Inferior parietal cortex (tissue), 1 donor: ENCODE data around the gene DDR2.

Experiments
- DNase-seq: peaks from one replicate; pipeline ENCODE4 v3.0.0-alpha.2; 2016; ENCODE audit errors: extremely low spot score

The DDR2 gene

GRCh38 chr1:162696286-162696862 lies 64.1 kb downstream of the DDR2 start:
- peak; percentile 23 for DNase-seq

DNA sequence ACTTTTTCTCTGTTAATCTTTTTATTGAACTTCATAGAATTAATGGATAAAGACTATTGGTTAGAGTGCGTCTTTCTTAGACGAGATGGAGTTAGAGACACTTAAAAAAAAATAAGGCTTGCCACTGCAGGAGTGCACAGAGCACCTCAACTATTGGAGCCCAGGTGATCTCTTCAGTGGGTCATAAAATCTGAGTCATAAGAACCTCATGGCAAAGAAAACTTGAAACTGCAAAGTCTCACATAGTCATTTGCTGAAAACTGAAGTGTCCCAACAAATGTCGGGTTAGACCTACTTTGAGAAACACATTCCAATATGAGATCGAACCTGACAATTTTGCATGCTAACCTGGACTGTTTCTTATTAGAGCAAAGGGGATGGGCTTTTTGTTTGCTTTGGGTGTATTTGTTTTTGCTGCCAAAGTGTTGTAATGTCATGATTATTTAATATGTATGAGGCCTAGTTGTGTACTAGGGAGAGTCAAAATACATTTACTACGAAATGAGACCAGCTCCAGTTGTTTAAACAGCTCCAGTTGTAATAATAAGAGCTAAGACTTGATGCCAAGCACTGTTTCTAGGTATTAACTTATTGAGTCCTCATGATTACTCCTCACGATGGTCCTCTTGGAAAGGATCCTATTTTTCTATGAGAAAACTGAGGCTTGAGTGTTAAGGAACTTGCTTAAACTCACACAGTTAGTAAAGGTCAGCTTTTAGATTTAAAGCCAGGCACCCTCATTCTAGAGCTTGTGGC lies 65.1 kb downstream of the DDR2 start:
- no peak for DNase-seq

DNA sequence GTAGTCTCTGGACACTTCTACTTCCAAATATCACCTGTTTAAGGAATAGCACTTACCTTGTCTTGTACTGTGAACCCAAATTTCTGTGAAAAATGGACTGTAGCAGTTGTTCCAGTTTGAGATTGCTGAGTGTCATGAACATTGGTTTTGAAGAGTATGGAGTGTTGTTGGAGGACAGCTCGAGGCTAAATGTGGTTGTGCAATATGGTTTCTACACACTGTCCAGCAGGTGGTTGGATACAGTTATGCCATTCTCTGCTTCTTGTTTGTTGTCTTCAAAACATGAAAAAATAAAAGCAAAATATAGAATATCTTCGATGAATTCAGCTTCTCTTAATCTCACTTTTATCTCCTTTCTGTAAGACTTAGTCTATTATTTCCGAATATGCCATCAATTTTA lies 67.1 kb downstream of the DDR2 start:
- DNase-seq = no peak

DNA sequence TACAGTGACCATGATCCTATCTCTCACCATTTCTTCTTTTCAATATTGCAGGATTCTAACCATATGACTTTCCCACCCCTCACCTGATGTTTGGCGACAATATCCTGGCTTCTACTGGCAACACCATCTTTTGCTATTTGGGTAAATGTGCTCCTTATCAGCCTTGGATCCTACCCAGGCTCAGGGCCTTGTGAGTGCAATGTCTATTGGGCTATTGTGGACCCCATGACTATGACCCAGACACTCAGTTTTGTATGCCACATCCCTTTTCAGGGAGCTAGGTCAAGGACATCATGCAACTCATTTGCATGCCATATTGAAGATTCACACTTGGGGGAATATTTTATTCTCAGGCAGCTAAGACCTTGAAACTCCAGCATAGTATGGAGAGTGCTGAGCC lies 67.9 kb downstream of the DDR2 start:
- no peak for DNase-seq

- no peak for DNase-seq
Measured at GRCh38 chr1:162701286-162701685, 69.0 kb downstream of the DDR2 start.

DNA sequence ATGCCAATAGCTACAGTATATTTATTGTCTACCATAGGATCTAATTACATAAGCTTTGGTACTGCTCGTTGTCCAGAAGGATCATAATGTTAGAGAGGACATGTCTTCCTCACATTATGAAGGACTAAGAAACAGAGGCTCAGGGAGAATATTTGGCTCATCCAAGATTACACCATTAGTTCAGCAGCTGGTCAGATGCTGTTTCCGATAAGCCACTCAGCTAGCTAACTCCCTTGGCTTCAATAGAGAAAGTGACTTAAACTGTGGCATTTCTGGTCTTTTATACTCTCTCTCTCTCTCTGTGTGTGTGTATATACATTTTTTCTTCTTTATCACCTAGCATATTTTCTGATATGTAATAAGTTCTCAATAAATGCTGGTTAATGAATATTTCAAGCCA lies 70.4 kb downstream of the DDR2 start:
- DNase-seq = no peak

DNA sequence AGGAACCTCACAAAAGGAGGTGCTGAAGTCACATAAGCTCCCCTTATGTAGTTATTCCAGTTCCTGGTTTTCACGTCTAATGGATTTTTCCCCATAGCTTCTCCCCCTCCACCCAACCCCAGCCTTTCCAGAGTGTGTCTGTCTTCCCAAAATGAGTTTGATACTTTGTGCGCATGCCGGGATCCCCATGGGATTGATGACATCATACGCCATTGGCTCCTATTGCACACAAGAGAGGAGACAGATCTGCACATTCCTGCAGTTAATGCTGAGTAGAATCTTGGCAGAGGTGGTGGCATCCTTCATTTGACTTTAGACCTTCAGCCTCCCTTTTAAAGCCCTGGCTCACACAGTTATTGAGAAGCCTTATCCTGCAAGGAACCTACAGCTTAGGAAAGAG lies 71.4 kb downstream of the DDR2 start:
- no peak for DNase-seq

GRCh38 chr1:162704673-162705424 lies 72.6 kb downstream of the DDR2 start:
- no peak for DNase-seq

DNA sequence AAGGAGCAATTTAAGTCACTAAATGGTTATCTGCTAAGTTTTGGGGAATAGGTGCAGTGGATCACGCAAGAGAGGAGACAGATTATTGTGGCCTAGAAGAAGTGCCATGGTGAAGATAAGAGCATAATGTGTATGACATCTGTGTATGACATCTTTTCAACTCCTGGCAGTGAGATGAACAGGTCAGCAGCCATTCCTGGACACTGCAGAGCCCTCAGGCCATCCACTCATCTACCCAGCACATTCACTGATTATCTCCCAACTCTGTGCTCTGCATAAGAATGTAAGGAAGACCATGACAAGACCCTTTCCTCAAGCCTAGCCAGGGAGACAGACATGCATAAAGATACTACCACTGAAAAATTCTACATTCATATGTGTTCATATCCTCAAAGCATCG lies 73.7 kb downstream of the DDR2 start:
- no peak for DNase-seq

DNA sequence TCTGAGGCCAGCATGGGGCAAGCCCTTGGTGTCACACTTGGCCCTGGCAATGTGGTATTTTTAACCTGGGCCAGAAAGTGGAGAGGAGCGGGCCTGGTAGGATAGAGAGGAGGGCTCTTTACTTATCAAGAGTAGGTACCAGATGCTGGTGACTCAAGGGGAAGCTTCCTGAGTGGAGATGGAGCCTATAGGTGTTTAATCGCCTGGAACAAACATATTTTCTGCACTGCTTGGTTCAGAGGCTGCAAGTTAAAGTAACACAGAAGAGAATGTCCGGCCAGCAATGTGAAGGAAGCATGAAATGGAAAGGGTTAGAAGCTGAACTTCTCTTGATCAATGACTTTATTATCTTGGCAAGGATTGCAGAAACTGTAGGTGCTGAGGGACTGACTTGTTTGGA lies 74.3 kb downstream of the DDR2 start:
- DNase-seq = no peak

GRCh38 chr1:162708286-162708685 lies 76.0 kb downstream of the DDR2 start:
- DNase-seq = no peak

DNA sequence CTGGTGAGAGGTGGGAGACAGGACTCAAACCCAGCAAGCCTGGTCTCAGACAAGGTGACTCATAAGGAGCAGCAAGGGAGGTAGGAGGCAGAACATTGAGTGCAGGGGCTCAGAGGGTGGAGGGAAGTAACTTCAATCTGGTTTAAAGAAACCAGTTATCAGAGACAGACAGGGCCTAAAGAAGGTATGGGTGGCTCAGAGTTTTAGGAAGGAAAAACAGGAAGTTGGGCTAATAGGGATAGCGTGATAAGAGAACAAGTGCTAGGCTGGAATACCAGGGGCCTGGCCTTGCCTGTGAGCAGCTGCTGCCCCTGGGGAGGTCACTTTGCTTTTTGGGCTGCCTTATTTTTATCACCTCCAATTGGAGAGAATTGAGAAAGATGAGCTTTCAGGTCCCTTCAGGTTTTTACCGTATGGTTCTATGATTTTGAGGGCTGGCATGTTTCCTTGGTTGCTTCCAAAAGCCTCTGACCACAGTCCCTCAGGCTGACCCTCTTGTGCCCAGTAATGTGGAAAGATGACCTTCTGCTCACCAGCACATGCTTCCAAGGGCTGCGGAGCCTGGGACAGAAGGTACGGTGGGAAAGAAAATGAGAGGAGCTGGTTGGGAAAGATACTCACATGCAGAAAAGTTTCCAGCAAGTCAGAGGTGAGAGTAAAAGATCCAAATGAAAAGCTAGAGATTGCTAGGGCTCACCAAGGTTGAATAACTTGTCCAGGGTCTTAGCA lies 77.0 kb downstream of the DDR2 start:
- DNase-seq = no peak

- no peak for DNase-seq
Measured at GRCh38 chr1:162709870-162710269, 77.6 kb downstream of the DDR2 start.

GRCh38 chr1:162710345-162710744 lies 78.1 kb downstream of the DDR2 start:
- no peak for DNase-seq

GRCh38 chr1:162710780-162711465 lies 78.7 kb downstream of the DDR2 start:
- DNase-seq = no peak

- no peak for DNase-seq
Measured at GRCh38 chr1:162712317-162713029, 80.2 kb downstream of the DDR2 start.

DNA sequence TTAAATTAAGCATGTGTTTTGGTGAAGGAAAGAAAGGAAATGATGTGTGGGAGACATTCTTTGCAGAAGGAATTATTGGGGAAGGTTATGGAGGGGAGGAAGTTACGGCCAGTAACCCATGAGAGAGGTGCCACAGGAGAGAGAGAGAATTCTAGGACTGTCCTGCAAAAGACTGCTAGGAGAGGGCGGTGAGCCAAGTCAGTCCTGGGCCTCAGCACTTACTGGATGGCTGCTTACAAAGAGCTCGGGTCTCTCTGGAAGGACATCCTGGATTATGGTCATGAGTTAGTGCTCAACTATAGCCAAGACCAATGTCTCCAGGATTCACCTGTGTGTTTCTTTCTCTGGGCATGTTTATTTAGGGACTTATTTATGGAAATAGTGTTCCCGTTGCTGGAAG lies 83.9 kb downstream of the DDR2 start:
- DNase-seq = no peak

DNA sequence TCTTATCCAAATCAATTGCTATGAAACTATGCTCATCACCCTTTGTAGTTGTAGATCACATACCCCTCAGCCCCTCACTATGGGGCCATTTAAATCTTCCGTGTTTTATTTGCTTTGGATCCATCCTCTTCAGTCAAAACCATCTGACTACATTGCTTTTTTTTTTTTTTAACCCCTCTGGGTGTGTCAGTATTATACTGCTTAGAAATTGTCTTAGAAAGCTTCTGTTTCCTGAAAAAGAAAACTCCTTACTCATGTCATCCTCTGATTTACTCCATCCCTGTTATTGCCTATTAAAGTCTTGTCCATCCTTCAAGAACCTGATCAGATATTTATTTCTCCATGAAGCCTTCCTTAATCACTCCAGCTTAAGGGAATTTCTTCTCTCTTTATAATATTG lies 84.3 kb downstream of the DDR2 start:
- no peak for DNase-seq

DNA sequence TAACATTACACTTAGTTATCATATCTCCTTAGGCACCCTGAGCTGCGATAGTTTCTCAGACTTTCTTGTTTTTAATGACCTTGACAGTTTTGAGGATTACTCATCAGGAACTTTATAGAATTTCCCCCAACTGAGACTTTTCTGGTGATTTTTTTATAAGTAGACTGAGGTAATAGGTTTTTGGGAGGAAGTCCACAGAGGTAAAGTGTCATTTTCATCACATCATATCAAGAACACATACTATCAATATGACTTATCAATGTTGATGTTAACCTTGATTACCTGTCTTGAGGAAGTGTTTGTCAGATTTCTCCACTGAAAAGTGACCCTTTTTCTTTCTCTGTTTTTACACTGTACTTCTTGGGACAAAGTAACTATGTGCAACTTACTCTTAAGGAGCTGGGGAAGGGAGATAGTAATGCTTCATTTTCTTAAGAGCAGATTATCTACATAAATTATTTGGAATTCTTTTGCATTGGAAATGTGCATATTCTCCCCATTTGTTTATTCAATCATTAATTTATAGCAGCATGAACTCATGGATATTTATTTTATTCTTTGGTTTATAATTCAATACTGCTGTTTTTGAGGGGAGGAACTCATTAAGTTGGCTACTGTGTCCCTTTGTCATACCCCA lies 85.4 kb downstream of the DDR2 start:
- no peak for DNase-seq

GRCh38 chr1:162719678-162720077 lies 87.4 kb downstream of the DDR2 start:
- no peak for DNase-seq

- DNase-seq = no peak
Measured at GRCh38 chr1:162720996-162721395, 88.7 kb downstream of the DDR2 start.
